DOHH2 (cell line): ENCODE data around the gene TM9SF4.

ENCODE experiments used
- CTCF ChIP-seq: fragments of 200-600 bp; sonication (generic); IDR thresholded peaks from one replicate; pipeline ENCODE4 v1.5.1; 2014; ENCODE audit warnings: antibody characterized with exemption, mild to moderate bottlenecking, low read depth, low read length; ENCODE audit not compliant: poor library complexity, severe bottlenecking
- EZH2phosphoT487 ChIP-seq: fragments of 200-600 bp; sonication (generic); IDR thresholded peaks from 2 replicates; pipeline ENCODE4 v1.6.1; 2017; ENCODE audit warnings: borderline replicate concordance, mild to moderate bottlenecking, antibody characterized with exemption, low read length, moderate library complexity, mixed read lengths

- TF ChIP-seq CTCF, result no peak
- TF ChIP-seq EZH2phosphoT487, result no peak
These were observed 21.5 kb downstream of the TM9SF4 start for GRCh38 chr20:32130965-32131364.
